T-helper 1 cell treated with Interleukin-12 subunit alpha and Interleukin-12 subunit beta and Interleukin-4 antibody, amounts not matched to agents 30 μg/mL and 1 μg/mL, for 36 hours (primary cell): ENCODE data around the gene DDX60.
"Not testable (repeated sequence)": the region's sequence is repeated elsewhere in the genome, so short reads cannot be mapped to it uniquely, and the experiment has no call there.

Experiments used
- H3K27ac Mint-ChIP-seq: one replicate; pipeline ENCODE4 v1.8.0; 2021; ENCODE audit warnings: mild to moderate bottlenecking, mixed read lengths
- H3K27me3 Mint-ChIP-seq: one replicate; pipeline ENCODE4 v1.8.0; 2021; ENCODE audit warnings: low read depth, mixed read lengths
- H3K36me3 Mint-ChIP-seq: one replicate; pipeline ENCODE4 v1.8.0; 2021; ENCODE audit warnings: low read depth, mixed read lengths
- H3K4me1 Mint-ChIP-seq: one replicate; pipeline ENCODE4 v1.8.0; 2021; ENCODE audit warnings: low read depth, mixed read lengths
- H3K4me3 Mint-ChIP-seq: one replicate; pipeline ENCODE4 v1.8.0; 2021; ENCODE audit warnings: mild to moderate bottlenecking, moderate library complexity, mixed read lengths
- H3K9me3 Mint-ChIP-seq: one replicate; pipeline ENCODE4 v1.8.0; 2021; ENCODE audit warnings: mixed read lengths

DDX60 gene, protein sequence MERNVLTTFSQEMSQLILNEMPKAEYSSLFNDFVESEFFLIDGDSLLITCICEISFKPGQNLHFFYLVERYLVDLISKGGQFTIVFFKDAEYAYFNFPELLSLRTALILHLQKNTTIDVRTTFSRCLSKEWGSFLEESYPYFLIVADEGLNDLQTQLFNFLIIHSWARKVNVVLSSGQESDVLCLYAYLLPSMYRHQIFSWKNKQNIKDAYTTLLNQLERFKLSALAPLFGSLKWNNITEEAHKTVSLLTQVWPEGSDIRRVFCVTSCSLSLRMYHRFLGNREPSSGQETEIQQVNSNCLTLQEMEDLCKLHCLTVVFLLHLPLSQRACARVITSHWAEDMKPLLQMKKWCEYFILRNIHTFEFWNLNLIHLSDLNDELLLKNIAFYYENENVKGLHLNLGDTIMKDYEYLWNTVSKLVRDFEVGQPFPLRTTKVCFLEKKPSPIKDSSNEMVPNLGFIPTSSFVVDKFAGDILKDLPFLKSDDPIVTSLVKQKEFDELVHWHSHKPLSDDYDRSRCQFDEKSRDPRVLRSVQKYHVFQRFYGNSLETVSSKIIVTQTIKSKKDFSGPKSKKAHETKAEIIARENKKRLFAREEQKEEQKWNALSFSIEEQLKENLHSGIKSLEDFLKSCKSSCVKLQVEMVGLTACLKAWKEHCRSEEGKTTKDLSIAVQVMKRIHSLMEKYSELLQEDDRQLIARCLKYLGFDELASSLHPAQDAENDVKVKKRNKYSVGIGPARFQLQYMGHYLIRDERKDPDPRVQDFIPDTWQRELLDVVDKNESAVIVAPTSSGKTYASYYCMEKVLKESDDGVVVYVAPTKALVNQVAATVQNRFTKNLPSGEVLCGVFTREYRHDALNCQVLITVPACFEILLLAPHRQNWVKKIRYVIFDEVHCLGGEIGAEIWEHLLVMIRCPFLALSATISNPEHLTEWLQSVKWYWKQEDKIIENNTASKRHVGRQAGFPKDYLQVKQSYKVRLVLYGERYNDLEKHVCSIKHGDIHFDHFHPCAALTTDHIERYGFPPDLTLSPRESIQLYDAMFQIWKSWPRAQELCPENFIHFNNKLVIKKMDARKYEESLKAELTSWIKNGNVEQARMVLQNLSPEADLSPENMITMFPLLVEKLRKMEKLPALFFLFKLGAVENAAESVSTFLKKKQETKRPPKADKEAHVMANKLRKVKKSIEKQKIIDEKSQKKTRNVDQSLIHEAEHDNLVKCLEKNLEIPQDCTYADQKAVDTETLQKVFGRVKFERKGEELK (N-terminal part only)

DNA sequence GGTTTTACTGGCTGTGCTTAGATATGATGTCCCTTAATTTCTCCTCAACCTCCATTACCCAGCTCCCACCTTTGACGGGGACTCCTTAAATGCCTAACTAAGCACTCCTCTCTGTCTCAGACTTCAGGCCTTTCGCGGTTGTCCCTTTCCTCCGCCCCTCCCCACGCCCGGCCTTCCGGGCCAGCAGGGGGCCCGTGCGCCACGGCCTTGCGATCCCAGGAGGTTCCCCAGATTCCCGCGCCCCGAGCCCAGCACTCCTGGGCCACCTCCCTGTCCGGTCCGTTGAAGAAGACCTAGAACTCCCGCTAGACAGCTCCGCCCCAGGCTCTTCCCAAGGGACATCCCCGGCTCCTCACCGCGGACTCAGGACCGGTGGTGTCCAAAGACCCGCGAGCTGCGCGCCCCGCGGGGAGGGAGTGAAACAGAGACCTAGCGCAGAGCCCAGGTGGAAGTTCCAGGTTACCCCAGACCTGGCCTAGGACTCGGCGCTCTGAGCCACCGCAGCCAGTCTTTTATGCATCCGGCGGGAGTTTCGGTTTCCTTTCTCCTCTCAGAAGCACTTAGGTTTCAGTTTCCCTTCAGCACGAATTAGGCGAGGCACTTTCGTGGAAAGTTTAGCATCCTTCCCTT lies at the start of gene DDX60:
DDX60 (minus strand) TSS at position 487 of the 630 bp plus-strand sequence. CDS start 7,493 bp downstream, outside the sequence.
- peak within 1 kb of the TSS; percentile 96 for H3K4me3 Mint-ChIP-seq
- H3K36me3 Mint-ChIP-seq, result peaks cover 47% of the 10 kb centered on the region
- H3K27ac Mint-ChIP-seq, result peak within 1 kb of the TSS; percentile 94
- peaks cover 13% of the 10 kb centered on the region for H3K9me3 Mint-ChIP-seq
- H3K27me3 Mint-ChIP-seq, result no peaks in the 10 kb centered on the region
- peaks cover 47% of the 10 kb centered on the region for H3K4me1 Mint-ChIP-seq

DNA sequence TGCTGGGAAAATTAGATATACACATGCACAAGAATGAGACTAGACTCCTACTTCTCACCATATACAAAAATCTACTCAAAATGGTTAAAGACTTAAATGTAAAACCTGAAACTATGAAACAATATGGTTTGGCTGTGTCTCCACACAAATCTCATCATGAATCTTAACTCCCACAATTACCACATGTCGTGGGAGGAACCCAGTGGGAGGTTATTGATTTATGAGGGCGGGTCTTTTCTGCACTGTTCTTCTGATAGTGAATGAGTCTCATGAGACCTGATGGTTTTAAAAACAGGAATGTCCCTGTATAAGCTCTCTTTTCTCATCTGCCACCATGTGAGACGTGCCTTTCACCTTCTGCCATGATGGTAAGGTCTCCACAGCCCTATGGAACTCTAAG lies 48.5 kb upstream of the DDX60 start:
- Mint-ChIP-seq H3K4me1 (peaks cover 10% of the 10 kb centered on the region), H3K27ac (no peak overlapping the region)

DNA sequence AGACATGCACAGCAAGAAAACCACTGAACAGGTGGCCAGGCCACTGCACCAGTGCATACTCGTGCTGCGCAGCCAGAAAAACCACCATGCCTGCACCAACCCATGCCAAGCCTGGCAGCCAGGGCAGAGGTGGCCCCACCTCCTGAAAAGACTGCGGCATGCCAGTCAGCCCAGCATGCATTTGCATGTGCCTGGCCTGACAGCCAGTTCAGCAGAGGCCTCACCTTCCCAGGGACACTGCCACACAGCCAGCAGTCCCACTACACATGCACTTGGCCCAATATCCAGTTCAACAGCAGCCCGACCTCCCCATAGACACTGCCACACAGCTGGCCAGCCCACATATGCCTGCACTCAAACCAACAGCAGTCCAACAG lies 43.5 kb upstream of the DDX60 start:
- Mint-ChIP-seq H3K27ac (no peak overlapping the region), H3K4me3 (no peak overlapping the region), H3K36me3 (peaks cover 61% of the 10 kb centered on the region), H3K9me3 (peaks cover 27% of the 10 kb centered on the region), H3K4me1 (peaks cover 11% of the 10 kb centered on the region), H3K27me3 (no peaks in the 10 kb centered on the region)

More for the DNA sequence above, 48.5 kb upstream of the DDX60 start:
- Mint-ChIP-seq H3K27me3 (no peaks in the 10 kb centered on the region), H3K36me3 (peaks cover 62% of the 10 kb centered on the region), H3K4me3 (no peak overlapping the region), H3K9me3 (peaks cover 38% of the 10 kb centered on the region)

DNA sequence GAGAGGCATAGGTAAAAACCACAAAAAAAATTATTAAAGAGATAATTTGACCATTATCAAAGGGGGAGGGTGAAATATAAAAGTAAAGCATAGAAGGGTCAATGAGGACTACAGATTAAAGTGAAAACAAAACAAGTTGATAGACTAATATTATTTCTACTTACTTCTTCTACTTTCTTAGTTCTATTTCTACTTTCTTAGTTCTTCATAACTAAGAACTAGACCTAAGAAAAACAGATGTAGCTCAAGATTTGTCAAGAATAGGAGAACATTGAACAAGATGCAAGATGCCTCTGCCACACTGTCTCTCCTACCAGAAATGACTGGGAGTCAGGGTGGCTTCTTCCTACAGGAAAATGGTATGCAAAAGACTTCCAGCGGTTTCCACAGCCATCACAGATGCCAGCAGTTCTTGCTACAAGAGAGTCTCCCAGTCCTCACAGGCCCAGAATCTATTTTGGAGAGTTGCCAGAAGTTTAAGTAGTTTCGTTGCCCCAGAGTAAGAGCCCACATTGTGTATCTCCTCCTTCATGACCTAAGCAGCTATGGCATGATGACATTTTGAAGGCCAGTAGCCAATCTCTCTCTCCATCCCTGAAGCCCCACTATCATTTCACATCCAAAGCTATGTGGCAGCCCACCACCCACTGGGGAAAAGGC lies 42.9 kb upstream of the DDX60 start:
- Mint-ChIP-seq H3K27ac (no peak overlapping the region), H3K4me1 (peaks cover 13% of the 10 kb centered on the region), H3K36me3 (peaks cover 63% of the 10 kb centered on the region), H3K9me3 (peaks cover 27% of the 10 kb centered on the region), H3K4me3 (no peak overlapping the region), H3K27me3 (no peaks in the 10 kb centered on the region)

DNA sequence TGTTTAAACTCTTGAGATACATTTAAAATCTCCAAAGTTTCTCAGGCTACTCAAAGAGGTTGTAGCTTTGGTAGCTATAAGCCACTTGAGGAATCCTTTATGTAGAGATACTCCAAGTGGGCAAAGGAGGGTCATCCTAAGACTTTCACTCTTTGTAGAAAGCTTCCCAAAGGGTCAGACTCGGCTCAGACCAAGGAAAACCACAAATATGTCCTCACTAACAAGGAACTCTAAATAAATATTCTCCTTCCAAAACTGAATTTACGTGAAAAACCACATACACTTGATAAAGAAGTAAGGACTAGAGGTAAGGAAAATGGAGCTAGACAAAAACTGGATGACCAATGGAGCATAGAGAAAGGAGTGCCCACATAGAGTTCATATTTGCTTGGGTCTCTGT lies 41.7 kb upstream of the DDX60 start:
- peaks cover 13% of the 10 kb centered on the region for H3K4me1 Mint-ChIP-seq
- no peak overlapping the region for H3K27ac Mint-ChIP-seq
- H3K27me3 Mint-ChIP-seq, result no peaks in the 10 kb centered on the region
- H3K4me3 Mint-ChIP-seq, result no peak overlapping the region
- H3K36me3 Mint-ChIP-seq, result peaks cover 64% of the 10 kb centered on the region
- peaks cover 20% of the 10 kb centered on the region for H3K9me3 Mint-ChIP-seq

DNA sequence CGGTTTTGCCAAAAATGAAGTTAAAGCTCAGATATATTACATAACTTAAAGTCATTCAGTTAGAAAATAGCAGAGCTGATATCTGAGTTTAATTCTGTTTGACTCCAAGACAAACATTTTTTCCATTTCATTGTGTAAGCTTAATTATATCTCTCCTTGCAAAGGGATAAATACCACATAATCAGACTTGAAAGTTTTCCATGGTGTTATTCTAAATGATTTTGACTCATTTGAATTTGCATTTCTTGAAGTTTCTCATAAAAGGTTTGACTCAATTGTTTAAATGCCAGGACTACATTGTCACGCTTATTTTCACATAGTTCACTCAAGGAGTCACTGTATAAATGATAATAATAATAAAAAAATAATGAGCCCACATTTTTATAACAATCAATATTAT lies 39.4 kb upstream of the DDX60 start:
- peaks cover 6% of the 10 kb centered on the region for H3K4me1 Mint-ChIP-seq

DNA sequence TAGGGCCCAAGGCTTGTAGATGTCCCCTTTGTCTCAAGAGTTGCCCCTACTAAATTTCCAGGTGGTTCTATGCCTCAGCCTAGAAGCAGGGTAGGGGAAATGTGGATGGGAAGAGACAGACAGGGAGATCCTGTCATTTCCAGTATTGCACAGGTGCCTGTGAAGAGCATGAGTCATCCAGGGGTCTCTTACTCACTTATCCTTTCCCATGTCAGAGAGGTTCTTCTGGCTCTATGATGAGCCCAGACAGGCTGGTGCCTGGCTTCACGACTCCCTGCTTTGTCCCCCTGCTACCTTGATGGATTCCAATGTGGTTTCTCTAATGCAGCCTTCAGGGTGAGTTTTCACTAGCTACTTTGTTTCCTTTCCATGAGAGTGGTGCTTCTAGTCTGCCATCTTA lies 35.2 kb upstream of the DDX60 start:
- H3K27me3 Mint-ChIP-seq, result peaks cover 5% of the 10 kb centered on the region
- no peak overlapping the region for H3K4me3 Mint-ChIP-seq
- H3K4me1 Mint-ChIP-seq, result peaks cover 4% of the 10 kb centered on the region
- H3K36me3 Mint-ChIP-seq, result peaks cover 25% of the 10 kb centered on the region
- peaks cover 28% of the 10 kb centered on the region for H3K9me3 Mint-ChIP-seq
- H3K27ac Mint-ChIP-seq, result no peak overlapping the region

More for the DNA sequence above, 39.4 kb upstream of the DDX60 start:
- peaks cover 5% of the 10 kb centered on the region for H3K9me3 Mint-ChIP-seq
- peaks cover 52% of the 10 kb centered on the region for H3K36me3 Mint-ChIP-seq
- H3K27ac Mint-ChIP-seq, result no peak overlapping the region
- H3K4me3 Mint-ChIP-seq, result no peak overlapping the region
- no peaks in the 10 kb centered on the region for H3K27me3 Mint-ChIP-seq

DNA sequence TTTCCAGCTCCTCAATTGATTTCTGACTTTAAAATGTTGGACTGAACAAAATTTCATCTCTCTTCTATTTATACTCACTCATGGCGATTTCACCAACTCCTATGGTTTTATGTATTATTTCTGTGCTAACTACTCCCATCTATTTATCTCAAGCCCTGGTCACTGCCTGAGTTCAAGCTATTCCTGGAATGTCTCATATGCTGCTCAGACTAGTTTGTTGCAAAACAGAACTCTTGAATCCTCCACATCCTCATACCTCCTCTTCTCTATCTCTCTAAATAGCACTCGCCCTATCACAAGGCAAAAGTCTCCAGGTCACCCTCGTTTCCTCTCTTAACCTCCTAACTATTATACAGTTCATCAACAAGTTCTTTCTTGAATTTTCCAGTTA lies 19.0 kb upstream of the DDX60 start:
- no peak overlapping the region for H3K27ac Mint-ChIP-seq

DNA sequence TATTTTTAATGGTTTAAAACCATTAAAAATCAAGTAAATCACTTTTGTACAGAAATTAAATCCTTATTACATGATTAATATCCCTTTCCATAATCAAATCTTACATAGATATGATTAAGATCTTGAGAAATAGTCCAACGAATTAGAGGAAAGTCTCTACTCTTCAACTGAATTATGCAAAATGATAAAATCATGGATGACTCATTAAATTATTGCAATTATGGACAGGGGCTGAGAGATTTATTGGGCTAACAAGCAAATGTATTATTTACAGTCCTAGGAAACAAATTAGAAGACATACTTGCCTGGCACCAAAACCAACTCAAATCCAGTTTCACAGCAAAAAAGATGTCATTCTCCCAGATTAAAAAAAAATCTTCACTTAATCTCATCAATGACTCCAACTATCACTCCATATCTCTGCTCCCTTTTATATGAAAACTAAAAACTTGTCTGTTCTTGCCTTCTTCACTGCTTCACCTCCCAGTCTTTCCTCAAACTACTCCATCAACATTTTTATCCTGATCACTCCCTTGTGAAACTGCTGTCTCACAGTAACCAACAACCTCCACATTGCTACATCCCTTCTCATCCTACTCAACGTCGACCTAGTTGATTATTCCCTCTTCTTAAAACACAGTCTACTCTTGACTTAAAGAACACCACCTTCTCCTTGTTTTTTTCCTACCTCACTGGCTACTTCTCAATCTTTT lies 18.4 kb upstream of the DDX60 start:
- no peaks in the 10 kb centered on the region for H3K27me3 Mint-ChIP-seq
- H3K4me1 Mint-ChIP-seq, result peaks cover 5% of the 10 kb centered on the region
- H3K9me3 Mint-ChIP-seq, result peaks cover 4% of the 10 kb centered on the region
- no peaks in the 10 kb centered on the region for H3K36me3 Mint-ChIP-seq
- H3K4me3 Mint-ChIP-seq, result no peak overlapping the region
- no peak overlapping the region for H3K27ac Mint-ChIP-seq

More for the DNA sequence above, 19.0 kb upstream of the DDX60 start:
- Mint-ChIP-seq H3K4me1 (peaks cover 5% of the 10 kb centered on the region), H3K27me3 (no peaks in the 10 kb centered on the region), H3K4me3 (no peak overlapping the region), H3K36me3 (no peaks in the 10 kb centered on the region), H3K9me3 (peaks cover 4% of the 10 kb centered on the region)

DNA sequence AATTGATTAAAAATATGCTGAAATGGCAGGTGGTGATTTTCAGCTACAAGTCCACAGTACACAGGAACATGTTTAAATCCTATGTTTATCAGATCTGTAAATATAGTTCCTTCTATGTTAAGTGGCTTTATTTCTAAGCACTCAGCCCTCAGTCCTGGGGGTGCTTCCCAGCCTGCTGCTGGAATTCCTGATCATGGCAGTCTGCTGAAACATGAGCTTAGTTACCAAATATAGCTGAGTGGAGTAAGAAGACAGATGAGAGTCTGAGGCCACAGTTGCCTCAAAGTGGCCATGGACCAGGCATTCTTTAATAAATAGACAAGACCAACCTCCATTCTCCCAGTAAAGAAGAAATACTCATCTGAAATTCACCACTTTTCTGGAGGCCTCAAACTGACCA lies 17.1 kb upstream of the DDX60 start:
- H3K4me3 Mint-ChIP-seq, result no peak overlapping the region
- no peak overlapping the region for H3K27ac Mint-ChIP-seq
- peaks cover 5% of the 10 kb centered on the region for H3K4me1 Mint-ChIP-seq
- H3K36me3 Mint-ChIP-seq, result no peaks in the 10 kb centered on the region
- no peaks in the 10 kb centered on the region for H3K27me3 Mint-ChIP-seq
- no peaks in the 10 kb centered on the region for H3K9me3 Mint-ChIP-seq

DNA sequence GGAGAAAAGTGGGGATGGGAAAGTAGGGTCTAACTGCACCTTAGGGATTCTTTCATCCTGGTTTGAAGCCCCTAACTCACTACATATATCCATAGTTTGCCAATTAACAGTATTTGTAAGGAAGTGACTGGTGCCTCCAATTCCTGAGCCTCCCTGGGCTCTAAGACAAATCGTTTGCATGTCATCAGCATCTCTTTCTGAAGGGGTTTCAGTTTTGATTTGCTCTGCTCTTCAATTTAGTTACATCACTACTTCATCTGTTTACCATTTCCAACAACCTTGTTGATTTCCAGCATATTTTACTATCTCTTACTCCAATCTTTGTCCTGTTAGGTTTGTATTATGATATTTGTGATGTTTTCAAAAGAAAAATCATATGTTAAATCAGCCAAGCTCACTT lies 15.5 kb upstream of the DDX60 start:
- H3K27ac Mint-ChIP-seq, result no peak overlapping the region
- H3K4me3 Mint-ChIP-seq, result no peak overlapping the region
- H3K27me3 Mint-ChIP-seq, result peaks cover 6% of the 10 kb centered on the region
- peaks cover 5% of the 10 kb centered on the region for H3K4me1 Mint-ChIP-seq
- no peaks in the 10 kb centered on the region for H3K9me3 Mint-ChIP-seq
- no peaks in the 10 kb centered on the region for H3K36me3 Mint-ChIP-seq

DNA sequence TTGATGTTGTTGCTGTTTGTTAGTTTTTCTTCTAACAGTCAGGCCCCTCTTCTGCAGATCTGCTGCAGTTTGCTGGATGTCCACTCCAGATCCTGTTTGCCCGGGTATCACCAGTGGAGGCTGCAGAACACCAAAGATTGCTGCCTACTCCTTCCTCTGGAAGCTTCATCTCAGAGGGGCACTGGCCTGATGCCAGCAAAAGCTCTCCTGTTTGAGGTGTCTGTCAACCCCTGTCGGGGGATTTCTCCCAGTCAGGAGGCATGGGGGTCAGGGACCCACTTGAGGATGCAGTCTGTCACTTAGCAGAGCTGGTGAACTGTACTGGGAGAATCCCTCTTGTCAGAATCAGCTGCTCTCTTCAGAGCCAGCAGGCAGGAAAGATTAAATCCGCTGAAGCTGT lies 12.0 kb upstream of the DDX60 start:
- not testable (repeated sequence) for H3K4me1 Mint-ChIP-seq, H3K27me3 Mint-ChIP-seq, H3K9me3 Mint-ChIP-seq, H3K4me3 Mint-ChIP-seq, H3K36me3 Mint-ChIP-seq, H3K27ac Mint-ChIP-seq

DNA sequence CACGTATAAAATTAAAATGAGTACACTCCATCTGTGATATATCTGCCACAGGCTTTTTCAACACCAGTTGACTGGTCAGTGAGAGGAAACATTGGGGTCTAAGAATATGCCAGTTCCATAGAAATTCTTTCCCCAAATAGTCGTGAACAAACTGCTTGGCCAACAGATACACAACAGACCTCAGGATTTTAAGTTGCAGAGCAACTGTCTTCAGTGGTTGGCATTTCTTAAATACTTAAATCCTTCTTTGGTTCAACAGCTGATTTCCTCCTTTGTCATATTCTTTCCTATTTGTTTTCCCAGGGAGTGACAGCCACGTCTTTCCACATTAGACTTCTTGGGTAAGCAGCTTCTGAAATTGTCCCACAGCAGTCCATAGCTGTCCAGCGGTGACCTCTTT lies 7.0 kb upstream of the DDX60 start:
- Mint-ChIP-seq H3K27me3 (peaks cover 6% of the 10 kb centered on the region), H3K4me3 (no peak overlapping the region), H3K36me3 (peaks cover 25% of the 10 kb centered on the region), H3K27ac (no peak overlapping the region), H3K9me3 (peaks cover 17% of the 10 kb centered on the region), H3K4me1 (peaks cover 6% of the 10 kb centered on the region)
